ENCODE data around the gene PARD3. TPM values are rescaled to one million over a fixed set of nuclear protein-coding genes. Genes with fewer than 3 reads are reported as not detected.
A peak's percentile ranks its signal among the peaks of the same experiment; 100 is the strongest.

Gene PARD3
- polyA plus RNA-seq, 1 donor from 2014 or later = 12.4 TPM

- TF ChIP-seq REST (IDR thresholded peaks at IDR 0.05; ENCODE audit: borderline replicate concordance) (no peak), CTCF (IDR thresholded peaks at IDR 0.05; ENCODE audit: poor library complexity, severe bottlenecking) (no peak), POLR2AphosphoS5 (IDR thresholded peaks at IDR 0.05) (no peak), EP300 (conservative IDR thresholded peaks at IDR 0.05; ENCODE audit: poor library complexity, severe bottlenecking) (no peak), TAF1 (IDR thresholded peaks at IDR 0.05; ENCODE audit: low read depth) (no peak), SMC3 (conservative IDR thresholded peaks at IDR 0.05; ENCODE audit: poor library complexity) (no peak), EZH2 (IDR thresholded peaks at IDR 0.05; ENCODE audit: borderline replicate concordance, insufficient read depth, low read length, poor library complexity, severe bottlenecking) (no peak), RAD21 (conservative IDR thresholded peaks at IDR 0.05) (no peak), MXI1 (conservative IDR thresholded peaks at IDR 0.05; ENCODE audit: poor library complexity, severe bottlenecking) (no peak)
- H3K9ac ChIP-seq (ENCODE audit: low read length) = no peak overlapping the region
- peaks cover 8% of the 10 kb centered on the region for H3K27me3 ChIP-seq (ENCODE audit: insufficient read depth, low read depth, low read length)
- no peaks in the 10 kb centered on the region for H3K36me3 ChIP-seq (ENCODE audit: insufficient read depth, low read length)
- no peak overlapping the region for H3K27ac ChIP-seq (ENCODE audit: low read length)
- no peak overlapping the region for H3K4me2 ChIP-seq (ENCODE audit: low read length)
- H2AFZ ChIP-seq (ENCODE audit: low read depth, low read length) = no peak overlapping the region
- H3F3A ChIP-seq (ENCODE audit: insufficient read depth, low read length, poor library complexity, severe bottlenecking) = no peaks in the 10 kb centered on the region
- no peak overlapping the region for H3K4me3 ChIP-seq (ENCODE audit: low read length)
- H3K9me2 ChIP-seq (ENCODE audit: insufficient read depth, low read length) = no peaks in the 10 kb centered on the region
- no peaks in the 10 kb centered on the region for H3K79me2 ChIP-seq (replicated peaks; ENCODE audit: insufficient read depth, low read length)
- no peaks in the 10 kb centered on the region for H4K20me1 ChIP-seq (ENCODE audit: insufficient read depth)
- H3K9me3 ChIP-seq (ENCODE audit: low read length) = no peaks in the 10 kb centered on the region
Observed at GRCh38 chr10:34150103-34150502, 665.0 kb downstream of the PARD3 start.

GRCh38 chr10:34148305-34148657 is 666.8 kb downstream of the PARD3 start:
- H2AFZ ChIP-seq (ENCODE audit: low read depth, low read length) = no peak overlapping the region

More at GRCh38 chr10:34148305-34148657, 666.8 kb downstream of the PARD3 start:
- no peak overlapping the region for H3K27ac ChIP-seq (ENCODE audit: low read length)
- no peaks in the 10 kb centered on the region for H3K79me2 ChIP-seq (replicated peaks; ENCODE audit: insufficient read depth, low read length)
- no peak overlapping the region for H3K4me3 ChIP-seq (ENCODE audit: low read length)
- no peaks in the 10 kb centered on the region for H3K9me3 ChIP-seq (ENCODE audit: low read length)
- TF ChIP-seq EZH2 (IDR thresholded peaks at IDR 0.05; ENCODE audit: borderline replicate concordance, insufficient read depth, low read length, poor library complexity, severe bottlenecking) (no peak), REST (IDR thresholded peaks at IDR 0.05; ENCODE audit: borderline replicate concordance) (no peak), TAF1 (IDR thresholded peaks at IDR 0.05; ENCODE audit: low read depth) (no peak), EP300 (conservative IDR thresholded peaks at IDR 0.05; ENCODE audit: poor library complexity, severe bottlenecking) (peak; percentile 95), POLR2AphosphoS5 (IDR thresholded peaks at IDR 0.05) (peak; percentile 99), RAD21 (conservative IDR thresholded peaks at IDR 0.05) (no peak), SMC3 (conservative IDR thresholded peaks at IDR 0.05; ENCODE audit: poor library complexity) (no peak), MXI1 (conservative IDR thresholded peaks at IDR 0.05; ENCODE audit: poor library complexity, severe bottlenecking) (no peak), CTCF (IDR thresholded peaks at IDR 0.05; ENCODE audit: poor library complexity, severe bottlenecking) (no peak)
- H3F3A ChIP-seq (ENCODE audit: insufficient read depth, low read length, poor library complexity, severe bottlenecking) = no peaks in the 10 kb centered on the region
- no peak overlapping the region for H3K9ac ChIP-seq (ENCODE audit: low read length)
- no peaks in the 10 kb centered on the region for H3K9me2 ChIP-seq (ENCODE audit: insufficient read depth, low read length)
- H3K36me3 ChIP-seq (ENCODE audit: insufficient read depth, low read length) = no peaks in the 10 kb centered on the region
- peaks cover 8% of the 10 kb centered on the region for H3K27me3 ChIP-seq (ENCODE audit: insufficient read depth, low read depth, low read length)
- no peaks in the 10 kb centered on the region for H4K20me1 ChIP-seq (ENCODE audit: insufficient read depth)
- H3K4me2 ChIP-seq (ENCODE audit: low read length) = no peak overlapping the region
